HUDEP-2 (cell line): ENCODE data around the gene BICD2.
"Not testable (repeated sequence)": the region's sequence is repeated elsewhere in the genome, so short reads cannot be mapped to it uniquely, and the experiment has no call there.

Source experiments
- DNase-seq, 76 experiments: peaks; one replicate each; lab custom pipeline; 2025; ENCODE audit not compliant: unreplicated experiment in 76 of 76; lab: John Stamatoyannopoulos, UW

Gene BICD2

DNA sequence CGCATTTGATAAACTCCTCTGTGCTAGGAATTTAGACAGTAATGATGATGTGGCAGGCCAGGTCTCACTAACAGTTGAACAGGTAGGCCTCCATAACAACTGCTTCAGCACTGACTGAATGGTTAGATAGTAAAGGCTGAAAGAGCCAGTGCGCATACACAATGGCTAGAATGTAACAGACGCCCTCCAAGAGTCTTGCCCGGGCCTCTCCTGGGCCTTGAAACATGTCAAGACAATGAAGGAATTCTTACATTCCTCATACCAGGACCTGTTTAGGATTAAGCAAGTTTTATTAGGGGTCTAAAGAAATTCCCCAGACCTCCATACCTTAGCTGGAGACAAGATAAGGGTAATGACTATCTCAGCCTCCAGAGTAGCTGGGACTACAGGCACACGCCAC, 6.7 kb upstream of the BICD2 start:
- no peak for DNase-seq

DNA sequence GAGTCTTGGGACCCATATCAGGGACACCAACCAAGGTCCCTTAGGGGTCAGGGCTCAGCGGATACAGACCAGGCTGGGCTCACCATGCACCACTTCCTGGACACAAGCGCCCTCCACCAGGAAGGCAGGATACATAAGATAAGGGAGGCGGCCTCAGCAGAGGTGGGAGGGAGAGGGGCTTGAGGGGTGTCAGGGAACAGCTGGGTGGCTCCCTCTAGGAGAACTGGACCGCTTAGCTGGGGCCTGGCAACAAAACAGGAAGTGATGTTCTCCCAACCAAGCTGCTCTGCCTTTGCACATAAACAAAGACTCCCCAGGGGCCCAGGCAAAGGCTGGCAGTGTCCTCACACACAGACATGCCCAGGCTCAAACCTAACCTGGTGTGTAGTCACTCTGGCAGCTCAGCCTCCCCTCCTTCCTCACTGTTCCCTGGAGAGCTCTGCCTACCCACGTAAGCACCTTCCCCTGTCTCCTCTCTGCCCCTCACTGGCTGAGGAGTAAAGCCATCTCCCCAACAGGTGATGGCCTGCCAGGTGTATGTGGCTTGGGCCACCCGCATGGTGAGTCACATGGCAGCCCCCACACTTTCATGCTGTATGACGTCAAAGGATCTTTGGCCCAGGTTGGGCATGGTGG, 5.8 kb upstream of the BICD2 start:
- peak in 1 of 76 experiments; percentile 8 for DNase-seq

DNA sequence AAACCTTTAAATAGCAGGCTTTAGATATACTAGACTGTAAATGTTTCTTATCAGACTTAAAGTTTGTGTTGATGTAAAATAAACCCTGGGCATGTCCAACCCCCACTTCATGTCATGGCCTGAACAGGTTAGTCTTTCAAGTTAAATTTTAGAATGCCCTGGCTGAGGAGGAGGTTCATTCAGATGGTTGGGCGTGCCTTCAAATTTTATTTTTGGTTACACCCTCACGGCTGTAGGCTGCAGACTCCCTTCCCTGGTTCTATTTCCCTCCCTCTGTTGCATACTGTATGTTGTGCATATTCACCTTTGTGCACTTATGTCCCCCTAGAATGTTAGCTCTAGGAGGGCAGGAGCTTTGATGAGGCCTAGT, 5.3 kb upstream of the BICD2 start:
- DNase-seq: peak in 10 of 76 experiments; percentile 6 to 35 (median 24)

DNA sequence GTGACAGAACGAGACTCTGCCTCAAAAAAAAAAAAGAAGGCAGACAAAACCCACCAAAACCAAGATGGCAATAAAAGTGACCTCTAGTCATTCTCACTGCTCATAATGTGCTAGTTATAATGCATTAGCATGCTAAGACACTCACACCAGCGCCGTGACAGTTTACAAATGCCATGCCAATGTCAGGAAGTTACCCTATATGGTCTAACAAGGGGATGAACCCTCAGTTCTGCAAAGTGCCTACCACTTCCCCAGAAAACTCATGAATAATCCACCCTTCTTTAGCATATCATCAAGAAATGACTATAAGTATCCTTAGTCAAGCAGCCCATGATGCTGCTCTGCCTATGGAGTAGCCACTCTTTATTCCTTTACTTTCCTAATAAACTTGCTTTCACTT, 4.7 kb upstream of the BICD2 start:
- no peak for DNase-seq

DNA sequence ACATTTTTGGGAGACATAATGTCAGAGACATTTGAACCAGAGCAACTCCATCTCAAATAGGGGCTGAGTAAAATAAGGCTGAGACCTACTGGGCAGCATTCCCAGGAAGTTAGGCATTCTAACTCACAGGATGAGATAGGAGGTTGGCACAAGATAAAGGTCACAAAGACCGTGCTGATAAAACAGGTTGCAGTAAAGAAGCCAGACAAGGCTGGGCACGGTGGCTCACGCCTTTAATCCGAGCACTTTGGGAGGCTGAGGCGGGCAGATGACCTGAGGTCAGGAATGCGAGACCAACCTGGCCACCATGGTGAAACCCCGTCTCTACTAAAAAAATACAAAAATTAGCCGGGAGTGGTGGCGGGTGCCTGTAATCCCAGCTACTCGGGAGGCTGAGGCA, 4.2 kb upstream of the BICD2 start:
- DNase-seq: not testable (repeated sequence)

DNA sequence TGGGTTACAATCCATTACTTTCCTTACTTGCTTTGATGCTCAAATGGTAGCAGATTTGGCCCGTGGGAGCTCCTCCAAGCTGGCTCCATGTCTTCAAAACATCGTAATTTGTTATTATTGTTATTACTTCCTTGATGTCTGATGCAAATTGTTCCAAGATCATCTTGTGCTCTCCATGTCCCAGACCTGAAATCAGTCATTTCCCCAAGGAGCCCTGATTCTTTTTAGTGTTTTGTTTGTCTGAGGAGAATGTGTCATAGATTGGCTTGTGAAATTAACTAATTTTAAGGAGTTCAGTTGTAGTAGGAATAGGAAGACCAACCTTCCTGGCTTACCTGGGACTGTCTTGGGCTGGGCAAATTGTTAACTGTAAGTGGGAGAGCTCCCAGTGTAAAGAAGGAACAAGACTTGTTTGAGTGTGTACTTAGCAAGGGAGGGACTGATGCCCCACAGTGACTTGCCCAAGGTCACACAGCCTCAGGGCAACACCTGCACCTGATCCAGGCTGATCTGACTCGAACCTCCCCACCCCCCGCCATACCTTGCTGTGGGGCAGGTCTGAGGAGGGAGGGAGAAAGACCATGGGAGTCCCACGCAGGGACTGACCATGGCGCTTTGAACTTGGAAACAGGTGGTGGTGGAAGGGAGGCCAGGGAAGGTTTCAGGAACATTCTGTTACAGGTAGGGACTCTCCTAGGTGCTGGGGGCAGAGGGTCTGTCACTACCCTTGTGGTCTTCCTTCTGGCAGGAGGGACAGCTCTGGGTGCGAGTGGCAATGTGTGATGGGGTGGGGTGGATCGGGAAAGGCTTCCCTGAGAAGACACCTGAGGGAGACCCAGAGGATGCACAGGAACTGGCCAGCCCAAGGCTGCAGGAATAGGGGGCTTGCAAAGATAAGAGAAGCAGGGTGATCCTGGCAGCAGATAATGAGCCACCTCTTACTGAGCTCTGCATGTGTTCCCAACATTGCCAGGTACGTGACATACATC, 2.7 kb upstream of the BICD2 start:
- no peak for DNase-seq

DNA sequence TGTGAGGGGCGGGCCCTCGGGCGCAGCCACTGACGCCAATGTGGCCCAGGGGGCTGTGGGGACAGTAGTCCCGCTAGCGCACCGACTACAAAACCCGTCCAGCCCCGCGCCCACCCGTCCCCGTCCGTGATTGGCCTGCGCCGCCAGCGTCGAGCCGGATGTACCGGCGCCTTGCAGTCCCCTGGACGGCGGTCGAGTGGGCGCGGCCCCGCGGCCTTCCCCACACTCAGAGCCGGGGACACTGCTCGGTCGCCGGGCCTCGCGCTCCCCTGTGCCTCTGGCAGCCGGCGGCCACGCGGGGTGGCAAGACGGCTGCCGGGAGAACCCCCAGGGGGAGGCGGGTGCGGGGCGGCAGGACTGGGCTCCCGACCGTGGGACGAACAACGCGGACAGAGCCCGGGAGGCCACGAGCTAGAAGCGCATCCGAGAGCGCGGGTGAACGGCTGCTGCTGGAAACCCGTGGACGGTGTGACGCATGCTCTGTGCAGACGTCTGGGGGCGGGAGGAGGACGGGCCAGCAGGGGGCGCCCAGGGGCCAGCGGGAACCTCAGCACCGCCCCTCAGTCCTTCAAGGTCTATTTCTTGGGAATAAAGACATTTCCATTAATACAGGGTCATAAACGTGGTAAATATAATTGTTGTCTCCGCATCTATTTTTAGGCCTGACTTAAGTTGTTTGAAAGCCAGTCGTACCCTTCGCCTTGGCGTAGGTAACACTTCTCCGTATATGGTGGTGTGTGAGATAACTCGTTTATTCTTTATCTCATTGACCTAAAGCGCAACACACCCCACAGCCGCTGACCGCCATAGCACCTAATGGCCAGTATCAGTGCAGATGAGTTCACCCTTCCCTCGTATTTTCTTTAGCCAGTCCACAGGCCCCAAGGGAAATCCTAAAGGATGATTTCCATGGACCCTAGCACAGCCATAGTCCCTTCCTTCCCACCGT, 629 bp upstream of the BICD2 start:
- peak; percentile 29 to 98 (median 94) for DNase-seq

DNA sequence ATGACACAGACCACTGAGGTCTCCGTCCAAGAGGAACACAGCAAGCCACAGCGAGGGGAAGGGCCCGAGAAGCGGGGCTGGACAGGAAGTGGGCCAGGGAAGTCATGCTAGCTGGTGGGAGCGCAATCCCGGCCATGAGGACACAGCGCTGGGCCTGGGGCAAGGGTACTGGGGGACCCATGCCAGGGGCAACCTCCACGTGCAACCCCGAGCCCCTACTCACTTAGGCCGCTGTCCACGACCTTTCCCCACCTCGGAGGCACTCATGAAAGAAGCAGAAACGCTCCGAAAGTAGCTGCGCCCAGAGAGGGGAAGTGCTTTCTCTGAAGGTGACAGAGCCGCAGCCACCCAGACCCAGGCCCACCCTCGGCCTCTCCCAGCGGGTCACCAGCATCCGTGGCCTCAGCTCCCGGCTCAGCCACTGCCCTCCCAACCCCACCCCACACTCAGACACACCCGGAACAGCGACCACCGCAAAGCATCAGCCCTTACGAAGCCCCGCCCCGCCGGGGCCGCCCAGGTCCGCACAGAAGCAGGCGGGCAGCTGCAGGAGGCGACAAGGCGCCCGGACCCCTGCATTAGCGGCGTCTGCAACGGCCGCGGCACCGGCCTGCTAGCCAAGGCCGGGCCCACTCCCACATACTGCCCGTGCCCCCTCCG, 782 bp downstream of the BICD2 start:
- DNase-seq: peak in 9 of 76 experiments; percentile 11 to 26 (median 17)

DNA sequence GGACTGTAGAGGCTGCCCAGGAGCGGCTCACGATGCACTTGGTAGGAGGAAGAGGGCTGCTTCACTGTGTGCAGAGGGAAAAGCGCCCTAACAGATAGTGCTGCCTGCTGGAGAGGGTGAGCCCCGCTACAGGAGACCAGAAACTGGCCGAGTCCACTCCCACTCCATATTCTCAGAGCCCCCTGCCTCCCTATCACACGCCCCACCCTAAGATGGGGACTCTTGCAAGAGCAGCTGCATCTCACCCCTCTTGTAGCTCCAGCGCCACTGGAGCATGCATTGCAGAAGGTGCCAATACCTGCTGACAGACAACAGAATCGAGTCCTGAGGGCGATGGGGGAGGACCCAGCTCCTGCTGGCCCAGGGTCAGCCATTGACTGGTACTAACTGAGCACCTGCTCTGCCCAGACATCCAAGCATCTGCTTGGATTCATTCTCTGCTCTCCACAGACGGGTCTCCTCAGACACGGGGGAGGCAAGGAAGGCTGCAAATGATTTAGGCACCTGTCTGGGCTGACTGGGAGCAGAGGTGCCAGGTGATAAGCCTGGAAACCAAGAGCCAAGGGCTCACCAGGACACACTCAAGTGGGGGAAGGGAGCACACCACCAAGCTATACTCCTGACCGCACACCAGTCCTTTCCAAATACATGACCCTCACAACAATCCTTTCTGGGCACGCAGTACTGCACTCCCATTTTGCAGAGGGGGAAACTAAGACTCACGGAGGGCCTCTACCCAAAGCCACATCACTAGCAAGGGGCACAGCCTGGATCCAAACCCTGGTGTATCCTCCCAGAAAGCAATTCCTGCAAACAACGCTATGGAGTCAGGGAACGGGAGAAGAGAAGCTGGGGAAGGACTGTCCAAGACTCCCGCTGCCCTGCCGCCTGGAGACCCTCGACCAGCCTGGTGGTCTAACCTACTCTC, 1.6 kb downstream of the BICD2 start:
- DNase-seq: peak in 1 of 76 experiments; percentile 10

DNA sequence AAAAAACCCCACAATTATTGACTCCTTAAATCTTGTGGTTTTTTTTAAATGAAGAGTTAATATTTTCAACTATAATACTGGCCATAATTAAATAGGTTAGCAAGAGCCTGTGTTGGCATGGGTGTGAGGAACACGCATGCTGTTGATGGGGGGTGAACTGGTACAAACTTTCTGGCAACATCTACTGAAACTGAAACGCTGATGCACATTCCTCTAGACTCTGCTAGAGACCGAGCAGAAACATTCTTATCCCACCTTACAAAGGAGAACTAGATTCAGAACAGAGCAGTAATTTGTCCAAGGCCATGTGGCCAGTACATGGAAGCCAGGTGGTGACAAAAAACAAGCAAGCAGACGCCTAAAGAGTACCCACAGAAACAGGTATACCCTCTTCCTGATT, 2.4 kb downstream of the BICD2 start:
- DNase-seq: no peak

DNA sequence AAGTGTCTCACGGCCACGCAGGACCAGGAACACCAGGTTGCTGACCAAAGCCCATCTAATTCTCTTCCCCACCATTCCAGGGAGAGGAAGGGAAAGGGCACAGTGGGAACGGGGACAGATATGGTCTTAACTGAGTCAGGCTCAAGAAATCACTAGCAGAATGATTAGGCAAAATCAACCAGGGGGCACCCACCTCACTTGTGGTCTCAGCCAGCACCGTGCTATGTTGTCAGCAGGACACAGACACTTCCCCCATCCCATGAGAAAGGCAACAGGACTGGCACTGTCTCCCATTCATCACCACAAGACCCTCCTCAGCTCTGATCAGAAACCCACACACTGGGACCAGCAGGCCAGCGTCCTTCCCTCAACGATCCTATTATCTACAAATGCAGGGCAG, 2.9 kb downstream of the BICD2 start:
- DNase-seq: no peak

DNA sequence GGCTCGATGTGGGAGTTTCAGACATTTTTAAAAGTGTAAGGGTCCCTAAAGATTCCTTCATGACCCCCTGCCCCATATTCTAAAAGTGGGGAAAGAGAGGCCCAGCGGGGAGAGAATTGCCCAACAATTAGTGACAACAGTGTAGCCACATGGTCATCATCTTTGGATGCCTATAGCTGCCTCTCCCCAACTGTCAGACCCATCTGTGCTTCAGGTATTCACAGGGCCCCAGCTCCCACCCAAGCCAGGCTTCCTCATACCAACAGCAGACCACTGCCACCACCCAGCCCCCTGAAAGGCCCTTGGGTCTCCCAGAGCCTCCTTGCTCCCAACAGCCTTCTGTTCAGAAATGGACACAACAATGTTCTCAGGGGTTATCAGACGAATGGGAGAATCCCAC, 4.1 kb downstream of the BICD2 start:
- no peak for DNase-seq

DNA sequence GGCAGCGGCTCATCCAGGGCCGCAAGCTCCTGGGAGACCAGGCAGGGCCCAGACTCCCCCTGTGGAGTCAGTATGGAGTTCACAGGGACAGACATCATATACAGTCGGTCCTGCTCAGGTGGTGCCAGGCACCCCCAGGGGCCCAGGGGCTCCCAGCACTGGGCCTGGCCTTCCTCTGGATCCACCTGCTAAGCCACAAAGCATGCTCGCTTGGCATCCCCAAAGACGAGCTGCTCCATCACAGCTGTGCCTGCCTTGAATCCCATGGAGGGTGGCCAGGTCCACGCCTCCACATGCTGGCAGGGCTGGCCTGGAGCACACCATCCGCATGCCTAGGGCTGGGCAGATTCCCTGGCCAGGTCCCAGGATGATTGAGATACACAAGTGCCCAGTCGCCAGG, 4.6 kb downstream of the BICD2 start:
- DNase-seq: no peak

DNA sequence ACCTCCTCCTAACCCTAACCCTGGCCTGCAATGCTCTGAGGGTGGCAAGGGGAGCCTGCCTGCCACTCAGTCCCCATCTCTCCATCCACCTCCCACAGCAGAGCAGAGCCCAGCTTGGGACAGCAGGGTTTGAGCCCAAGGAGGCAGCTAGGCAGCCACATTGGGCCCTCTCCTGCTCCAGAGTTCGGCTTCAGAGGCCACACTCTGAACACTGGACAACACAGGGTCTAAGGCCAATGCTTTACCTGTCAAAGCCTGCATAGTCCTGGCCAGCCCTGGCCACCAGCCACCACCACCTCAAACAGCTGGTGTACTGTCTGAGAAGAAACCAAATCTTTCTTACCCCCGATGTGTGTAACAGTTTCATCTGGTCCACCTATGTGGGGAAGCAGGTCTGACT, 5.2 kb downstream of the BICD2 start:
- DNase-seq: no peak

DNA sequence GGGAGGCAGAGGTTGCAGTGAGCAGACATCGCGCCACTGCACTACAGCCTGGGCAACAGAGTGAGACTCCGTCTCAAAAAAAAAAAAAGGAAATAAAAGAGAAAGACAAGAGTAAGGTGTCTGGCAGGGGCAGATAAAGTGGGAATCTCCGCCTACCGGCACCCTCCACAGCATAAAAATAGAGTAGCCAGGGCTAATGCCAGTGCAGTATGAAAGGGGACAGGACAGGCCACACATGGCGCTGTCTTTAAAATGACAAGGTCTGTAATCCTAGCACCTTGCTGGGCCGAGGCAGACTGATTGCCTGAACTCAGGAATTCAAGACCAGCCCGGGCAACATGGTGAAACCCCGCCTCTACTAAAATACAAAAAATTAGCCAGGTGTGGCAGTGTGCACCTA, 7.8 kb downstream of the BICD2 start:
- DNase-seq: no peak

DNA sequence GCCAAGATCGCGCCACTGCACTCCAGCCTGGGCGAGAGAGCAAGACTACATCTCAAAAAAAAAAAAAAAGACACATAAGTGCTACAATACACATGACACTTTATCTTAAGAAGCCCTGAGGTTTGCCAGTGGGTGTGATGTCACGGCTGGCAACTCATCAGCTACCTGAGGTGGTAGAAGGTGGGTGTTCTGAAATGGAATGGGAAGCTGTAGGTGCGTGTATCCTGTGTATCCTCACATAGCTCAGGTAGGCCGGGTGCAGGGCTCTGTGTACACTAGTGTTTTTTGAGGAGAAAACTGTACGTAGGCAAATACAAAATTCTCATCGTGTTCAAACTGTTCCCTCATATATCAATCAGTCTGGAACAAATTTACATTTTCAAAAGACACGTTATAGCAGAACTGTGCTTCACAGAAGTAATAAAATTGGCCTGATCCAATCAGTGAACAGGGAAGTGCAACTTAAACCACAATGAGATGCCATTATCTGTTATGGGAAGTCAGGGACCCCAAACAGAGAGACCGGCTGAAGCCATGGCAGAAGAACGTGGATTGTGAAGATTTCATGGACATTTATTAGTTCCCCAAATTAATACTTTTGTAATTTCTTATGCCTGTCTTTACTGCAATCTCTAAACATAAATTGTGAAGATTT, 10.4 kb downstream of the BICD2 start:
- DNase-seq: no peak

DNA sequence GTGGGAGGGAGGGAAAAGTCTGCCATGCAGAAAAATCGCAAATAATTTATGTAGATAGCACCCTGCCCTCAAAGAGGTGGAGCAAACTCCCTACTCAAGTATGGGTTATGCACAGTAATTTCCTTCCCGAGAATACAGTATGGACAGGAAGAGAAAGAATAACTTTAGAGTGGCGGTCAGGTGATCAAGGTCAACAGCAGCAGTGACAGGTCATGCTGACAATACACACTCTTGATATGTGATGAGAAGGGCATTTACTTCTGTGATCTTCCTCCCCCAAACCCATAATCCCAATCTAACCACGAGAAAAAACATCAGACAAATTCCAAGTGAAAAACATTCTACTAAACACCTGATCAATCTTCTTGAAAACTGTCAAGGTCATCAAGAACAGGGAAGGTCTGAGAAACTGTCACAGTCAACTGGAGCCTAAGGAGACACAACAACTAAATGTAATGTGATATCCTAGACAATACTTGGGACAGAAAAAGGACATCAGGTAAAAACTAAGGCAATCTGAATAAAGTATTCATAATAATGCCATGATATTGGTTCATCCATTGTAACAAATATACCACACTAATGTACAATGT, 11.7 kb downstream of the BICD2 start:
- no peak for DNase-seq

DNA sequence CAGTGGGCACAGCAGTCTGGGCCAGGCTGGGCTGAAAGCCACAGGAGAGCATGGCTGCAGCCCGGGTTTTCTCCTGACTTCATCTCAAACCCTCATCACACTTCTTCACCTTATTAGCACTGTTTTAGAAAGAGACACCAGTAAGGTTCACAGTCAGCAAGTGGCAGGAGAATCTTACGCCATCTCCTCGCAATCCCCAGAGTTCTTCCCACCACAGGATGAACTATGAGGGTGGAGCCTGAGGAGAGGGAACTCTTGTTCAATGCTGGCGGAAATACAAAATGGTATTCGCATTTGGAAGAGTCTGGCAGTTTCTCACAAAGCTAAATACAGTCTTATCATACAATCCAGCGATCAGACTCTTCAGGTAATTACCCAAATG, 14.7 kb downstream of the BICD2 start:
- no peak for DNase-seq
